GM19043 (cell line): ENCODE measurements around the gene TSPAN5.

Experiments
- ATAC-seq: cut with Tn5 transposase; IDR thresholded peaks from one replicate; pipeline ENCODE4 v1.9.1; 2021; ENCODE audit warnings: low read depth; ENCODE audit not compliant: unreplicated experiment

The TSPAN5 gene

GRCh38 chr4:98527534-98528269 is 130.7 kb downstream of the TSPAN5 start:
- ATAC-seq, result no peak

- ATAC-seq, result no peak
These were observed 134.2 kb downstream of the TSPAN5 start for GRCh38 chr4:98524230-98524629.

- ATAC-seq, result no peak
These were observed 135.6 kb downstream of the TSPAN5 start for GRCh38 chr4:98522636-98523395.

GRCh38 chr4:98522062-98522461 is 136.3 kb downstream of the TSPAN5 start:
- no peak for ATAC-seq

GRCh38 chr4:98521486-98521885 is 136.9 kb downstream of the TSPAN5 start:
- ATAC-seq, result no peak

- ATAC-seq, result no peak
These were observed 139.0 kb downstream of the TSPAN5 start for GRCh38 chr4:98519268-98519977.

GRCh38 chr4:98518559-98519267 is 139.7 kb downstream of the TSPAN5 start:
- ATAC-seq, result peak; percentile 93

- ATAC-seq, result no peak
These were observed 141.0 kb downstream of the TSPAN5 start for GRCh38 chr4:98517218-98518021.

- no peak for ATAC-seq
These were observed 141.8 kb downstream of the TSPAN5 start for GRCh38 chr4:98516441-98517217.

- ATAC-seq, result no peak
These were observed 142.4 kb downstream of the TSPAN5 start for GRCh38 chr4:98516042-98516440.

GRCh38 chr4:98515470-98515809 is 143.0 kb downstream of the TSPAN5 start:
- ATAC-seq, result no peak

GRCh38 chr4:98514741-98515469 is 143.5 kb downstream of the TSPAN5 start:
- ATAC-seq, result no peak

GRCh38 chr4:98512918-98513317 is 145.5 kb downstream of the TSPAN5 start:
- no peak for ATAC-seq

GRCh38 chr4:98510757-98511517 is 147.5 kb downstream of the TSPAN5 start:
- no peak for ATAC-seq

- no peak for ATAC-seq
These were observed 148.1 kb downstream of the TSPAN5 start for GRCh38 chr4:98510340-98510739.

- ATAC-seq, result no peak
These were observed 148.7 kb downstream of the TSPAN5 start for GRCh38 chr4:98509721-98510120.

GRCh38 chr4:98508829-98509598 is 149.4 kb downstream of the TSPAN5 start:
- no peak for ATAC-seq
